ENCODE results near the gene POLH. TPM values are rescaled to one million over a fixed set of nuclear protein-coding genes. Genes with fewer than 3 reads are reported as not detected.
A peak's percentile ranks its signal among the peaks of the same experiment; 100 is the strongest.

POLH gene
- total RNA-seq, 1 donor from 2014 or later, result 17.3 TPM

DNA sequence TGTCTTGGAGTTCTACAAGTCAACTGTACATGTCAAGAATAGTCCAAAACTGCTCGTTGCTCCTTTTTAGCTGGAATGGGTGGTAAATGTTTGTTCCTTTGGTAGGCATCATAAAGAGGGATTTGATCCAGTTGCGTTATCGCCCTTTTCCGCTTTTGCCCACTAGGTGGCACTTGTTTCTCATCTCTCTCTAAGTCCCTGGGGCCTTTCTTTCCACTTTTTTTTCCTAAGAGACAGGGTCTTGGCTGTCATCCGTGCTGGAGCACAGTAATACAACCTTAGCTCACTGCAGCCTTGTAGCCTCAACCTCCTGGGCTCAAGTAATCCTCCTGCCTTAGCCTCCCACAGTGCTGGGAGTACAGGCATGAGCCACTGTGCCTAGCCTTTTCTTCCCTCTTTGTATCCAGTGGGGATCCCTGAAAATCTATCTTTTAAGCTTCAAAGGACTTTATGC lies 32.4 kb downstream of the POLH start:
- peak; percentile 55 for DNase-seq (ENCODE audit: low read depth)
- Histone ChIP-seq H3K36me3 (ENCODE audit: control insufficient read depth, insufficient read depth, low read length) (no peaks in the 10 kb centered on the region), H3K4me3 (ENCODE audit: low read depth, low read length) (no peak overlapping the region), H3K27me3 (ENCODE audit: control insufficient read depth, insufficient read depth, low read length) (no peaks in the 10 kb centered on the region)
- TF ChIP-seq CTCF (IDR thresholded peaks at IDR 0.05; ENCODE audit: insufficient read depth, low read length, poor library complexity, severe bottlenecking), result peak; percentile 89

DNA sequence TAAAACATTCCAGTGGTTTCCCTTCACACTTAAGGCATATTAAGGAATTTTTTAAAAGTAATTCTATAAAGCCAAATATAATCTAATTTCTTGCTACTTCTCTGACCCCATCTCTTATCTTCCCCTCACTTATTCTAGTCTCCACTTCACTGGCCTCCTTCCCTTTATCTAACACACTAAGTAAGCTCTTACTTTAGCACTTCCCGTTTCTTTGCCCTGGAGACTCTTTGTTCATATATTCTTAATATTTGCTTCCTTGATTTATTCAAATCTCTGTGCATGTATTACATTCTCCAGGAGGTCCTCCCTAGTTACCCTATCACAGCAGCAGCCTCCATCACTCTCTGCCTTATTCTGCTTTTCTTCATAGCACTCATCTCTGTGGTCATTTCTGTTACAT lies 32.8 kb downstream of the POLH start:
- H3K36me3 ChIP-seq (ENCODE audit: control insufficient read depth, insufficient read depth, low read length), result no peaks in the 10 kb centered on the region
- H3K4me3 ChIP-seq (ENCODE audit: low read depth, low read length), result no peak overlapping the region
- TF ChIP-seq CTCF (IDR thresholded peaks at IDR 0.05; ENCODE audit: insufficient read depth, low read length, poor library complexity, severe bottlenecking), result no peak
- H3K27me3 ChIP-seq (ENCODE audit: control insufficient read depth, insufficient read depth, low read length), result no peaks in the 10 kb centered on the region
- no peak for DNase-seq (ENCODE audit: low read depth)

GRCh38 chr6:43609402-43609801 lies 33.4 kb downstream of the POLH start:
- H3K4me3 ChIP-seq (ENCODE audit: low read depth, low read length), result no peak overlapping the region
- no peak for DNase-seq (ENCODE audit: low read depth)
- no peaks in the 10 kb centered on the region for H3K27me3 ChIP-seq (ENCODE audit: control insufficient read depth, insufficient read depth, low read length)
- no peaks in the 10 kb centered on the region for H3K36me3 ChIP-seq (ENCODE audit: control insufficient read depth, insufficient read depth, low read length)
- TF ChIP-seq CTCF (IDR thresholded peaks at IDR 0.05; ENCODE audit: insufficient read depth, low read length, poor library complexity, severe bottlenecking), result no peak

- TF ChIP-seq CTCF (IDR thresholded peaks at IDR 0.05; ENCODE audit: insufficient read depth, low read length, poor library complexity, severe bottlenecking), result no peak
Measured at GRCh38 chr6:43610431-43610830, 34.4 kb downstream of the POLH start.

GRCh38 chr6:43613721-43614395 lies 37.9 kb downstream of the POLH start:
- H3K4me3 ChIP-seq (ENCODE audit: low read depth, low read length), result no peak overlapping the region
- no peaks in the 10 kb centered on the region for H3K36me3 ChIP-seq (ENCODE audit: control insufficient read depth, insufficient read depth, low read length)
- TF ChIP-seq CTCF (IDR thresholded peaks at IDR 0.05; ENCODE audit: insufficient read depth, low read length, poor library complexity, severe bottlenecking), result no peak
- H3K27me3 ChIP-seq (ENCODE audit: control insufficient read depth, insufficient read depth, low read length), result no peaks in the 10 kb centered on the region
- no peak for DNase-seq (ENCODE audit: low read depth)

More at GRCh38 chr6:43610431-43610830, 34.4 kb downstream of the POLH start:
- DNase-seq (ENCODE audit: low read depth), result no peak
- Histone ChIP-seq H3K36me3 (ENCODE audit: control insufficient read depth, insufficient read depth, low read length) (no peaks in the 10 kb centered on the region), H3K4me3 (ENCODE audit: low read depth, low read length) (no peak overlapping the region), H3K27me3 (ENCODE audit: control insufficient read depth, insufficient read depth, low read length) (no peaks in the 10 kb centered on the region)

GRCh38 chr6:43614396-43614730 lies 38.4 kb downstream of the POLH start:
- Histone ChIP-seq H3K27me3 (ENCODE audit: control insufficient read depth, insufficient read depth, low read length) (no peaks in the 10 kb centered on the region), H3K4me3 (ENCODE audit: low read depth, low read length) (no peak overlapping the region), H3K36me3 (ENCODE audit: control insufficient read depth, insufficient read depth, low read length) (no peaks in the 10 kb centered on the region)
- TF ChIP-seq CTCF (IDR thresholded peaks at IDR 0.05; ENCODE audit: insufficient read depth, low read length, poor library complexity, severe bottlenecking), result no peak
- DNase-seq (ENCODE audit: low read depth), result no peak

All from kidney epithelial cell (primary cell).